ENCODE data around the gene ST3GAL3. TPM values are rescaled to one million over a fixed set of nuclear protein-coding genes. Genes with fewer than 3 reads are reported as not detected.

ST3GAL3 gene
- total and polyA plus RNA-seq, 2 of the 13 experiments (the other 11 are each of a cell fraction or from before 2014, with no cell fraction given), result 5.1 to 8.1 TPM

GRCh38 chr1:43951021-43951985 is 244.0 kb downstream of the ST3GAL3 start:
- ChIA-PET POLR2A (interaction anchor here (1.3 kb wide), 1 partner anchor 19 kb away, joined by 3 read pairs; the partner anchor contains the start of gene DPH2), CTCF (ENCODE audit: low intra/inter-chr PET ratio, low total read pairs) (no interaction called here)
- H3K4me1 ChIP-seq (ENCODE audit: insufficient read depth, low read length), result peaks cover 14% of the 10 kb centered on the region
- no peak overlapping the region for H3K9ac ChIP-seq (ENCODE audit: insufficient read depth, low read depth, low read length)
- no peak for FAIRE-seq
- H4K20me1 ChIP-seq (ENCODE audit: insufficient read depth, low read length), result no peaks in the 10 kb centered on the region
- peaks cover 11% of the 10 kb centered on the region for H3K79me2 ChIP-seq (ENCODE audit: insufficient read depth, low read length)
- TF ChIP-seq, protein P1, sequence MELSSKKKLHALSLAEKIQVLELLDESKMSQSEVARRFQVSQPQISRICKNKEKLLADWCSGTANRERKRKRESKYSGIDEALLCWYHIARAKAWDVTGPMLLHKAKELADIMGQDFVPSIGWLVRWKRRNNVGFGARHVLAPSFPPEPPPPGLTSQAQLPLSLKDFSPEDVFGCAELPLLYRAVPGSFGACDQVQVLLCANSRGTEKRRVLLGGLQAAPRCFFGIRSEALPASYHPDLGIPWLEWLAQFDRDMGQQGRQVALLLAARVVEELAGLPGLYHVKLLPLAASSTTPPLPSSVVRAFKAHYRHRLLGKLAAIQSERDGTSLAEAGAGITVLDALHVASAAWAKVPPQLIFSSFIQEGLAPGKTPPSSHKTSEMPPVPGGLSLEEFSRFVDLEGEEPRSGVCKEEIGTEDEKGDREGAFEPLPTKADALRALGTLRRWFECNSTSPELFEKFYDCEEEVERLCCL (CRISPR knock-in tag; IDR thresholded peaks at IDR 0.05; ENCODE audit: borderline replicate concordance), result no peak
- TF ChIP-seq EP300 (IDR thresholded peaks at IDR 0.05; ENCODE audit: low read depth in 2 of 2, low read length in 2 of 2) (no peak), EP300 (CRISPR knock-in tag; IDR thresholded peaks at IDR 0.05; ENCODE audit: borderline replicate concordance) (no peak), HOXA7 (CRISPR knock-in tag; IDR thresholded peaks at IDR 0.05) (no peak), ZNF101 (CRISPR knock-in tag; IDR thresholded peaks at IDR 0.05; ENCODE audit: borderline replicate concordance, low read depth) (no peak), KDM6A (CRISPR knock-in tag; IDR thresholded peaks at IDR 0.05; ENCODE audit: low read depth) (no peak), MAFK (conservative IDR thresholded peaks at IDR 0.05 in 1 of 2, IDR thresholded peaks at IDR 0.05 in 1 of 2; ENCODE audit: low read length in 2 of 2) (no peak), CEBPZ (IDR thresholded peaks at IDR 0.05; ENCODE audit: low read length) (no peak), KAT7 (CRISPR knock-in tag; IDR thresholded peaks at IDR 0.05; ENCODE audit: borderline replicate concordance) (no peak), ZNF83 (CRISPR knock-in tag; IDR thresholded peaks at IDR 0.05; ENCODE audit: borderline replicate concordance) (no peak), NFIC (IDR thresholded peaks at IDR 0.05; ENCODE audit: low read length) (no peak)
- TF ChIP-seq, protein P2, sequence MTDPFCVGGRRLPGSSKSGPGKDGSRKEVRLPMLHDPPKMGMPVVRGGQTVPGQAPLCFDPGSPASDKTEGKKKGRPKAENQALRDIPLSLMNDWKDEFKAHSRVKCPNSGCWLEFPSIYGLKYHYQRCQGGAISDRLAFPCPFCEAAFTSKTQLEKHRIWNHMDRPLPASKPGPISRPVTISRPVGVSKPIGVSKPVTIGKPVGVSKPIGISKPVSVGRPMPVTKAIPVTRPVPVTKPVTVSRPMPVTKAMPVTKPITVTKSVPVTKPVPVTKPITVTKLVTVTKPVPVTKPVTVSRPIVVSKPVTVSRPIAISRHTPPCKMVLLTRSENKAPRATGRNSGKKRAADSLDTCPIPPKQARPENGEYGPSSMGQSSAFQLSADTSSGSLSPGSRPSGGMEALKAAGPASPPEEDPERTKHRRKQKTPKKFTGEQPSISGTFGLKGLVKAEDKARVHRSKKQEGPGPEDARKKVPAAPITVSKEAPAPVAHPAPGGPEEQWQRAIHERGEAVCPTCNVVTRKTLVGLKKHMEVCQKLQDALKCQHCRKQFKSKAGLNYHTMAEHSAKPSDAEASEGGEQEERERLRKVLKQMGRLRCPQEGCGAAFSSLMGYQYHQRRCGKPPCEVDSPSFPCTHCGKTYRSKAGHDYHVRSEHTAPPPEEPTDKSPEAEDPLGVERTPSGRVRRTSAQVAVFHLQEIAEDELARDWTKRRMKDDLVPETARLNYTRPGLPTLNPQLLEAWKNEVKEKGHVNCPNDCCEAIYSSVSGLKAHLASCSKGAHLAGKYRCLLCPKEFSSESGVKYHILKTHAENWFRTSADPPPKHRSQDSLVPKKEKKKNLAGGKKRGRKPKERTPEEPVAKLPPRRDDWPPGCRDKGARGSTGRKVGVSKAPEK (CRISPR knock-in tag; IDR thresholded peaks at IDR 0.05; ENCODE audit: borderline replicate concordance), result no peak
- TF ChIP-seq, protein P3, sequence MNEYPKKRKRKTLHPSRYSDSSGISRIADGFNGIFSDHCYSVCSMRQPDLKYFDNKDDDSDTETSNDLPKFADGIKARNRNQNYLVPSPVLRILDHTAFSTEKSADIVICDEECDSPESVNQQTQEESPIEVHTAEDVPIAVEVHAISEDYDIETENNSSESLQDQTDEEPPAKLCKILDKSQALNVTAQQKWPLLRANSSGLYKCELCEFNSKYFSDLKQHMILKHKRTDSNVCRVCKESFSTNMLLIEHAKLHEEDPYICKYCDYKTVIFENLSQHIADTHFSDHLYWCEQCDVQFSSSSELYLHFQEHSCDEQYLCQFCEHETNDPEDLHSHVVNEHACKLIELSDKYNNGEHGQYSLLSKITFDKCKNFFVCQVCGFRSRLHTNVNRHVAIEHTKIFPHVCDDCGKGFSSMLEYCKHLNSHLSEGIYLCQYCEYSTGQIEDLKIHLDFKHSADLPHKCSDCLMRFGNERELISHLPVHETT (CRISPR knock-in tag; conservative IDR thresholded peaks at IDR 0.05), result no peak
- no peak overlapping the region for H3K4me2 ChIP-seq (ENCODE audit: low read depth, low read length)
- no peak for ATAC-seq
- no peaks in the 10 kb centered on the region for H3K9me3 ChIP-seq (ENCODE audit: low read length)
- H3K27ac ChIP-seq (ENCODE audit: extremely low read length, insufficient read depth, low read length), result no peak overlapping the region
- no peak overlapping the region for H2AFZ ChIP-seq (ENCODE audit: low read length)
- DNase-seq (ENCODE audit: low spot score), result no peak
- BruUV-seq (replicated peaks), result no TSS peak
- no peak overlapping the region for H3K4me3 ChIP-seq (replicated peaks in 1 of 3; ENCODE audit: insufficient read depth in 1 of 3, low read depth in 2 of 3, low read length in 3 of 3)
- no peaks in the 10 kb centered on the region; a peak in 1 of 5 replicates for H3K27me3 ChIP-seq (ENCODE audit: control insufficient read depth in 1 of 2, insufficient read depth in 2 of 2, low read length in 2 of 2)
- WGBS (ENCODE audit: low lambda C conversion rate), result 99% methylated on average over 4 of the region's 4 CpGs
- in situ Hi-C loops (cut with HindIII; ENCODE audit: extremely low pct_ligation_motif_present, low pct_unique_long_range_greater_than_20kb), result no loop called here
- intact Hi-C loops (cut with micrococcal nuclease; ENCODE audit: unreplicated experiment), result no loop called here
- peaks cover 0 to under 1% of the 10 kb centered on the region in 2 experiments; a peak in 1 of 5 replicates for H3K36me3 ChIP-seq (replicated peaks in 1 of 2; ENCODE audit: control insufficient read depth in 1 of 2, insufficient read depth in 2 of 2, low read length in 2 of 2)

Measured in HepG2 (cell line).